ENCODE measurements around the gene BEND6.

GRCh38 chr6:56959938-56960337 is 5.0 kb downstream of the BEND6 start:
- TF ChIP-seq, protein P1, sequence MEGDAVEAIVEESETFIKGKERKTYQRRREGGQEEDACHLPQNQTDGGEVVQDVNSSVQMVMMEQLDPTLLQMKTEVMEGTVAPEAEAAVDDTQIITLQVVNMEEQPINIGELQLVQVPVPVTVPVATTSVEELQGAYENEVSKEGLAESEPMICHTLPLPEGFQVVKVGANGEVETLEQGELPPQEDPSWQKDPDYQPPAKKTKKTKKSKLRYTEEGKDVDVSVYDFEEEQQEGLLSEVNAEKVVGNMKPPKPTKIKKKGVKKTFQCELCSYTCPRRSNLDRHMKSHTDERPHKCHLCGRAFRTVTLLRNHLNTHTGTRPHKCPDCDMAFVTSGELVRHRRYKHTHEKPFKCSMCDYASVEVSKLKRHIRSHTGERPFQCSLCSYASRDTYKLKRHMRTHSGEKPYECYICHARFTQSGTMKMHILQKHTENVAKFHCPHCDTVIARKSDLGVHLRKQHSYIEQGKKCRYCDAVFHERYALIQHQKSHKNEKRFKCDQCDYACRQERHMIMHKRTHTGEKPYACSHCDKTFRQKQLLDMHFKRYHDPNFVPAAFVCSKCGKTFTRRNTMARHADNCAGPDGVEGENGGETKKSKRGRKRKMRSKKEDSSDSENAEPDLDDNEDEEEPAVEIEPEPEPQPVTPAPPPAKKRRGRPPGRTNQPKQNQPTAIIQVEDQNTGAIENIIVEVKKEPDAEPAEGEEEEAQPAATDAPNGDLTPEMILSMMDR (conservative IDR thresholded peaks at IDR 0.05 in 1 of 2, IDR thresholded peaks at IDR 0.05 in 1 of 2; ENCODE audit: low read depth in 1 of 2, low read length in 2 of 2) = no peak
- TF ChIP-seq EZH2 (IDR thresholded peaks at IDR 0.05; ENCODE audit: low read length, missing control alignments) = no peak
